Stimulated activated CD4-positive, alpha-beta T cell treated with anti-CD3 and anti-CD28 coated beads, Interleukin-15, amount 100 ng/mL, for 24 hours (primary cell): ENCODE measurements around the gene TMEM147.
"Not testable (repeated sequence)": the region's sequence is repeated elsewhere in the genome, so short reads cannot be mapped to it uniquely, and the experiment has no call there.

ENCODE experiments used
- DNase-seq: peaks from one replicate; pipeline ENCODE4 v3.0.0-alpha.2; 2020

The TMEM147 gene

GRCh38 chr19:35565016-35565856 is 19.8 kb downstream of the TMEM147 start:
- no peak for DNase-seq

DNA sequence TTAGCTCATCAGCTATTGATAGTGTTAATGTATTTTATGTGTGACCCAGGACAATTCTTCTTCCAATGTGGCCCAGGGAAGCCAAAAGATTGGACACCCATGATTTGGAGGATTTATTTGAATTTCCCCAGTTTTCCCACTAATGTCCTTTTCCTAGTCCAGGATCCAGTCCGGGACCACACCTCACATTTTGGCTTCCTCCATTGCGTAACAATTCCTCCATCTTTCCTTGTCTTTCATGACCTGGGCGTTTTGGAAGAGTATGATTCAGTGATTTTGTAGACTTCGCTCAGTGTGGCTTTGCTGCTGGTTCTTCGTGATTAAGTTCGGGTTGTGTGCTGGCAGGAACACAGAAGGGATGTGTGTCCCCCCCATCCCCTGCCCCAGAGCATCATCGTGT is 21.3 kb downstream of the TMEM147 start:
- no peak for DNase-seq

- DNase-seq: no peak
Observed at GRCh38 chr19:35569281-35569781, 23.9 kb downstream of the TMEM147 start.

GRCh38 chr19:35571406-35571965 is 26.1 kb downstream of the TMEM147 start:
- no peak for DNase-seq

GRCh38 chr19:35577918-35578317 is 32.5 kb downstream of the TMEM147 start:
- no peak for DNase-seq

GRCh38 chr19:35578707-35579106 is 33.3 kb downstream of the TMEM147 start:
- no peak for DNase-seq

DNA sequence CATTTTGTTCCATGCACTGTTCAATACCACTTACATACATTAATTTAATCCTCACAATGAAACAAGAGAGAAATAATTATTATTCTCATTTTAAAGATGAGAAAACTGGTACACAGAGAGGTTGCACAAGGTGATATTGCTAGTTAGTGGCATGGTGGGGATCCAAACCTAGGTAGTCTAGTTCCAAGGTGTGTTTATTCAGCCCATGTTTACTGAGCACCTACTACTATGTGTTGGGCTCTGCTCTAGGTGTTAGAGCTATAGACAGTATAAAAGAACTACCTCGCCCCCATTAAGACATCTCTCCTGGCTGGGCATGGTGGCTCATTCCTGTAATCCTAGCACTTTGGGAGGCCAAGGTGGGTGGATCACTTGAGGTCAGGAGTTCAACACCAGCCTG is 37.3 kb downstream of the TMEM147 start:
- no peak for DNase-seq

- DNase-seq: peak; percentile 51
Observed at GRCh38 chr19:35585848-35586247, 40.4 kb downstream of the TMEM147 start, which contains the start of gene PMIS2. PMIS2 (plus strand) TSS chr19:35586173; CDS start chr19:35586260, 87 bp downstream.

DNA sequence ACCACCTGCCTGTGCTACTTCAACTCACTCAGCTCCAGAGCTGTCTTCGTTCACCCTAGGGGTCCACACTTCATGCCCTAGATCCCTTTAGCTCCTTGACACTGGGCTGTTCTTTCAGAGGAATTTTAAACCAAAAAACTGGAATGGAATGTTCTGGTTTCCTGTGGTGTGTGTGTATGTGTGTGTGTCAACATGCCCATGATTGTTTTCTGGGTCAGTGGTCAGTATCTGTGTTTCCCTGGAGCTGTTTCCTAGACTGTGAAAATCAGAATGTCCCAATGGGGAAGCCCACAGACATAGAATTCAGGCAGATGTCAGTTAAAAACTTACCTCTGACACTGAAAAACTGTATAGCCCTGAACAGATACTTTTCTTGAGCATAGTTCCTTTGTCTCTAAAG is 41.9 kb downstream of the TMEM147 start:
- no peak for DNase-seq

- DNase-seq: no peak
Observed at GRCh38 chr19:35590875-35591274, 45.4 kb downstream of the TMEM147 start.

GRCh38 chr19:35592226-35592625 is 46.8 kb downstream of the TMEM147 start:
- DNase-seq: peak; percentile 34

- DNase-seq: not testable (repeated sequence)
Observed at GRCh38 chr19:35595026-35595425, 49.6 kb downstream of the TMEM147 start.

GRCh38 chr19:35595928-35596327 is 50.5 kb downstream of the TMEM147 start:
- DNase-seq: no peak

- DNase-seq: peak; percentile 33
Observed at GRCh38 chr19:35596366-35596999, 51.1 kb downstream of the TMEM147 start.
